Anterior cingulate cortex (tissue), 58 donors: ENCODE data around the gene DOK7.
"Not testable (repeated sequence)": the region's sequence is repeated elsewhere in the genome, so short reads cannot be mapped to it uniquely, and the experiment has no call there.

Experiments
- DNase-seq, 58 donors: peaks; one replicate each; lab custom pipeline; 2025; lab: John Stamatoyannopoulos, UW

The DOK7 gene

DNA sequence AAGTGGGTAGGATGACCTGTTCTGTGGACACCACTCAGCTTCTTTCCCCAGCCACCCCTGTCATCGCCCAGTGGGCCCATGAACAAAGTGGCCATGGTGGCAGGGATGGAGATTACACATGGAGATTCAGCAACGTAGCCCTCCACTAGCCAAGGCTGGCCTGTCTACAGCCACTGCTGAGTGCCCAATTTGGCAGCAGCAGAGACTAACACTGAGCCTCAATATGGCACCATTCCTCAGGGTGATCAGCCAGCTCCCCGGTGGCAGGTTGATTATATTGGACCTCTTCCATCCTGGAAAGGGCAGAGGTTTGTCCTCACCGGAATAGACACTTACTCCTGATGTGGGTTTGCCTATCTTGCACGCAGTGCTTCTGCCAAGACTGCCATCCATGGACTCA lies 4.0 kb upstream of the DOK7 start:
- DNase-seq, result not testable (repeated sequence)

DNA sequence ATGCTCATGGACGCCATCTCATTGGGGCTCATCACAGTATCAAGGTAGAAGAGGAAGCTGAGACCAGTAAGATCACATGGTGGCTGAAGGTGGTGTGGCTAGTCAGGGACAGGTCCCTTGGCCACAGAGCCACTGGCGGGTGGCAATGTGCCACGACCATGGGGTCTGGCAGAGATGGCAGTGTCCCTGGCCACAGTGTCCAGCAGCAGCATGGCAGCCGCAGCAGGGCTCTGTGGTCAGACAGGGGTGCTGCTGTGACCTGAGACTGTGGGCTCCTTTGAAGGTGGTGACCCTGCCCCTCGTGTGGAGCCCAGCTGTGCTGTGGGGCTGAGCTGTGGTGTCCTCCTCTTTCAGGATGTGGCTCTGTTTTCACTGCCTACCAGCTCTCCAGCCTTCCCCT lies 2.2 kb upstream of the DOK7 start:
- DNase-seq, result no peak

GRCh38 chr4:3461515-3462291 lies 1.4 kb upstream of the DOK7 start:
- peak in 15 of 58 donors; percentile 11 to 71 (median 26) for DNase-seq

- DNase-seq, result no peak
Measured at GRCh38 chr4:3462321-3462789, 751 bp upstream of the DOK7 start.

DNA sequence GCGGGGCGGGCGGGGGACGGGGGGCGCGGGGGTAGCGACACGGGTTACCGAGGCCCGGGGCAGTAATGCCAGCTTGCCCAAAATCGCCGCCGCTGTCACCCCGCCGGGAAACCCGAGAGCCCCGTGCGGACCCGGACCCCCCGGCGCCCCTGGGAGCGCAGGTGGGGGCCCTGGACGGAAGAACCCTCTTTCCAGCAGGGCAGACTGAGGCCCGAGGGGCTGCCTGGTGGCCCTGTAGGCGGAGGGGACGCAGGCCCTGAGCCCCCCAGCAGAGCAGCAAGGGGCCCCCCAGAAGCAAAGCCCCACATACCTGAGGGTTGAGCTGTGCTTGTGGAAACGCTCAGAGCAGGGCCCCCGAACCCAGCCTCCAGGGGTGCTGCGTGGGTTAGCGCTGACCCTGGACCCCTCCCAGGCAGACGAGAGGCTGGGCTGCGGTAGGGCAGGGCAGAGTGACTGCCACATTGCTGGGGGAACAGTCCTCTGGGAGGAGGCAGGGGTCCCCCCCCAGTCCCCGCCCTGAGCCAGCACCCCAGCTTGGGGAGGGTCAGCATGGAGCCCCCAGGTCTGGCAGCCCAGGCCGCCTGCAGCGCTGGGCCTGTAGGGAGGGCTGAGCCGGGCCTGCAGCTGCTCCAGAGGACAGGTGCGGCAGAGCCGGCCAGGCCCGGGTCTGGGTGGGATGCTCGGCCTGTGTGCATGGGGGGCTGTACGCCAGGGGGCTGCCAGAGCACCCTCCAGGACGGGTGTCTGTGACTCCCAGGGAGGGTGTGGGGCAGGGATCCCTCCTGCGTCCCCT lies 646 bp downstream of the DOK7 start:
- no peak for DNase-seq

DNA sequence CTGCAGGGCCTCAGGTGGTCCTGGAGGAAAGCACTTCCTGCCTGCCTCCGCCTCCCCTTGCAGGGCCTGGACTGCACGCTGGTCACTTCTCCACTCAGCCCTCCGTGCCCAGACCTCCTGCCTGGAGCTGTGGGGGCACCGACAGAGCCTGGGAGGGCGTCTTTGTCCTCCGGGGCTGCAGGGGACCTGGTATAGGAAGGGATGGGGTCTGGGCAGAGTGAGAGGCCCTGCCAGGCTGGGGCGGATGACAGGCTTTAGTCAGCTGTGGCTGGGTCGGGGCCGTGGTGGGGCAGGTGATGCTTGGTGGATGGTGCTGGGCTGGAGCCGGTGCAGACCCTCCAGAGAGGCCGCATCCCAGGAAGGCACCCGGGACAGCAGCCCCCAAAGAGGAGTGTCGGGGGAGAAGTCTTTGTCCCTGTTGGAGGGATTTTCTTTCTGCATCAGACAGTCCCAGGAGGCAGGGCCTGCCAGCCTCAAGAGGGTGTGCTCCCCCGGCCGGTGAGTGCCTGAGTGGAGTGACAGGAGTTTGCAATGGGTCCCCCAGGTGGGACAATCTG lies 1.3 kb downstream of the DOK7 start:
- no peak for DNase-seq

DNA sequence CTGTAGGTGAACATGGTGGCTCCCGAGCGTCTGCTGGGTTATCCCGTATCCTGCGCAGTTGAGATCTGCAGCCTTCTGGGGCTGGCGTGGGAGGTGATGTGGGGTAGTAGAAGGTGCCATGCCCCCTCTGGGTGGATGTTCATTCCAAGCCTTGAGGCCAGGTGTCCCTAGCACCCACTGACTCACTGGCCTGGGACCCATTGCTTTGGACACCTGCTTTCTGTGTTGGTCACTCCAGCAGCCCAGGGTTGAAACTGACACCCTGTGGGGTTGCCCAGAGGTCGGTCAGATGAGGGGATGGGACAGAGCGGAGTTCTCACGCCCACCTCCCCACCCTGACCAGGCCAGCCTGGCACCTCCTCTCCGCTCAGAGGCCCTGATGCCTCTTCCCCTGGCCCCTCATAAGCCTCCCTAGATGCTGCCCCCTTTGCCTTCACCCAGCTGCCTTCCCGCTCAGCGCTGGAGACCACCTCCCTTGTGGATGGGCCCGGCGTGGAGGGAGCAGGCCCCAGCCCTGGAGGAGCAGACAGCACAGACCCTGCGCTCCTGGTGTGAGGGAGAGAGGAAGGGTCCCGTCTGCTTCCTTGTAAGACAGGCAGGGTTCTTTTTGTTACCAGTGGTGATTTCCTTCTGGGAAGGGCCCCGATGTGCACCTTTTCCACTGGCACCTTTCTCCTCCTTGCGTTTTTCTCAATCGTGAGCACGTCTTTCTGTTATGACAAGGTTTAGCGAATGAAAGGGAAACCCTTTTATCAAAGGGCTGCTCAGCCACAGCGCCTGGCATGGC lies 2.0 kb downstream of the DOK7 start:
- DNase-seq, result no peak

DNA sequence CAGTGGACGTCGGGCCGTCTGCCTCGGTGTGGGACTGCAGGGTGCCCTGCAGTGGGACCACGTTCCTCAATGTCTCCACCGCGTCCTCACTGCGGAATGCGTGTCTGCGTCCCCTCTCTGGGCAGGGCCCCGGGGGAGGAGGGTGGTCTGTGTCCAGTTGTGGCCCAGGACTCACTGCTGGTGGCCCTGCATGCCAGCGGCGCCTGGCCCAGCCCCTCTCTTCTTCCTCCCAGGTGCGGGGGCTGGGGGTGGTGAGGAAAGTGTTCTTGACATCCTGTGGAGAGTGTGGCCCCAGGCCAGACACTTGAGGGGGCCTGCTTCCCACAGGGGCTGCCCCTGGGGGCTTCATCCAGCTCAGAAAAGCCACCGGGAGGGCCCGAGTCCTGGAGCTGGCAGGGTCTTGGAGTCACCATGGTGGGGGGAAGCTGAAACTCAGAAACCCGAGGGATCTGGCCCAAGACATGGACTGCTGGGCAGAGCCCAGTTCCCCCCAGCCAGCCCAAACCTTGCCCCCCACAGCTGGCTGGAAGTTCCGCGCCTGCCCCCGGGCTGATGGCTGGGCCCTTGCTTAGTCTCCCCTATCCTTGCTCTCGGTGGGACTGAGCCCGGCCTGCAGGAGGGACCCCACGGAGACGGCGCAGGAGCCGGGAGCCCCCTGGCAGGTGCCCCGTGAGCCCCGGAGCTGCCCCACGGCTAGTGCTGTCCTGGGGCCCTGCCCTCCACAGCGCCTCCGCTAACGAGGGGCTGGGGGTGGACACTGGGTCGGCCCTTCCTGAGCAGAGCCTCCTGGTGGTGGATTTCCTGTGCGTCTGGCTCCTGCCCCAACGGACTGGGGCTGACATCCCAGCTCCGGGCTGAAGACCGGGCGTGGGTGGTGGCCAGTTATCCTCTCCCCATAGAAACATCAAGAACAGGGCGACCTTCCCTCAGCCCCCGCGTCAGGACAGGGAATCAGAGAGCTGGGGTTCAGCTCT lies 2.9 kb downstream of the DOK7 start:
- DNase-seq, result no peak

- no peak for DNase-seq
Measured at GRCh38 chr4:3466691-3467600, 3.8 kb downstream of the DOK7 start.

GRCh38 chr4:3467601-3468031 lies 4.5 kb downstream of the DOK7 start:
- no peak for DNase-seq

DNA sequence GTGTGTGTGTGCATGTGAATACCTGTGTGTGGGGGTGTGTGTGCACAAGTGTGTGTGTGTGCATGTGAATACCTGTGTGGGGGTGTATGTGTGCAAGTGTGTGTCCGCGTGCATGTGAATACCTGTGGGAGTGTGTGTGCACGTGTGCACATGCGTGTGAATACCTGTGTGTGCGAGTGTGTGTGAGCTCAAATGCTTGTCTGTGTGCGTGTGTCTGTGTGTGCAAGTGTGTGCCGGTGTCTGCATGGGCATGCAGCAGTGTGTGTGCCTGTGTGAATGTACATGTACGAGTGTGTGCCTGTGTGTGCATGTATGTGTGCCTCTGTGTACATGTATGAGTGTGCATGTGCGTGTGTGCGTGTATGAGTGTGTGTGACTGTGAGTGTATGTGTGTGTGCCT lies 5.0 kb downstream of the DOK7 start:
- no peak for DNase-seq

- DNase-seq, result no peak
Measured at GRCh38 chr4:3468804-3469203, 5.7 kb downstream of the DOK7 start.

DNA sequence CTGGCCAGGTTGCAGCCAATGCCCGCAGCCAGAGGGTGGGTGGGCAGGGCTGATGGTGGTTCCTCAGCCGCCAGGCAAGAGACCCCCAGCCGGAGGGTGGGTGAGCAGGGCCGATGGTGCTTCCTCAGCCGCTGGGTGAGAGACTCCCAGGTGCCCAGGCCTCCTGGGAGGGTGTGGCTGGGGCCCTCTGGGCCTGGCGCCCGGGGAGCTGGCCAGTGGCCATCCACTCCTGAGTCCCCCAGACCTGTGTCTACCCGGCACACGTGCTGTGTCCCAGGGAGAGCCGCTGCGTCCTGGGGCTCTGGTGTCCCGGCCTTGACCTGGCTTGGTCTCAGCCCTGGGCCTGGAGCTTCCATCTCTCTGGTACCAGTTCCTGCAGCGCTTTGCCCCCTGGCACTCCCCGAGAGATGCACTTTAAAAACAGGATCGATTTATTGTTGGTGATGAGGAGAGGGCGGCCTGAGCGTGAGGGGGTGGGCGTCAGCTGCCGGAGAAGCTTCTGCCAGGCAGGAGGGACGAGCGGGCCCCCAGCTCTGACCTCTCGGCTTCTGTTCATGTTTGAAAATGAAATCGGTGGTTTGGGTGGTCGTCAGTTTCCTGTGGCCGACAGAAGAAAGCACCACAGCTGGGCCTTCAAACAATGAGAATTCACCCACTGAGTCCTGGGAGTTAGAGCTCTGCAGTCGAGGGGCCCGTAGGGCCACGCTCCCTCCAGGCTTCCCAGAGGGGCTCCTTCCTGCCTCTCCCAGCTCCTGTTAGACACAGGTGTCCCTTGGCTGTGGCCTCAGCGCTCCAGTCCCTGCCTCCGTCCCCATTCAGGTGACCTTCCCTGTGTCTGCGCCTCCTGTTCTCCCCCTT lies 6.5 kb downstream of the DOK7 start:
- no peak for DNase-seq

- DNase-seq, result no peak
Measured at GRCh38 chr4:3470244-3471097, 7.4 kb downstream of the DOK7 start.

DNA sequence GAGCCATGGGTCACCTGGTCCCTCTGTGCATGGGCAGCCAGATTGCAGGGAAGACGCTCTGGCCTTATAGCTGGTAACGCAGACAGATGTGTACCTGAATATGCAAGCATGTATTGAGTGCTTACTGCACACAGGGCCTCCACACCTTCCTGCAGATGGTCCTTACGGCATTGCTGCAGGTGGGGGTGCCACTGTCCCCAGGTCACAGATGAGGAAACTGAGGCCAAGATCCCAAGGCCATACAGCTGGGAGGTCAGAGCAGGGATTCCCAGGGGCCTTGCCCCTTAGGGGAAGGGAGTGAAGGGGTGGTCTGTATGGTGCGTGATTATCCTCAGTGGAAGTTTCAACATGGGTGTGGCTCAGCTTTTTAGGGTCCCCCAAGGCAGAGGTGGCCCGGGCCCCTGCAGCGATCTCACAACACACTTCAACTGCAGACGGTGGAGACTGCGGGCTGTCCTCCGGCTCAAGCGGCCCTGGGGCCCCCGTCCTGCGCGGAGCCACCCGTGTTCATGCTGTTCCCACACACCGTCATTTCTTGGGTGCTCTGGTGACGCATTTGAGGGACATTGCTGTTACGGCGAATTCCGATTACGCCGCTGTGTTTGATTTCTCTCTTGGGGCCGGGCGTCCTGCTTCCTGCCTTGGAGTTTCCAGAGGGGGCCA lies 8.1 kb downstream of the DOK7 start:
- no peak for DNase-seq

GRCh38 chr4:3471886-3472285 lies 8.8 kb downstream of the DOK7 start:
- DNase-seq, result no peak
